Suprapubic skin (tissue), 4 donors: Measurements from ENCODE around the gene ZNF526. TPM values are rescaled to one million over a fixed set of nuclear protein-coding genes. Genes with fewer than 3 reads are reported as not detected.
A peak's percentile ranks its signal among the peaks of the same experiment; 100 is the strongest.

Source experiments
- DNase-seq, 2 donors: peaks; one replicate each; pipeline ENCODE4 v3.0.0-alpha.2; 2019; ENCODE audit warnings: low spot score in 2 of 2
- H3K27ac ChIP-seq: fragments of 200-600 bp; sonication (generic); one replicate; pipeline ENCODE4 v1.5.1; 2019
- H3K27me3 ChIP-seq: fragments of 200-600 bp; sonication (generic); one replicate; pipeline ENCODE4 v1.5.1; 2019
- H3K36me3 ChIP-seq: fragments of 200-600 bp; sonication (generic); one replicate; pipeline ENCODE4 v1.5.1; 2019
- H3K4me1 ChIP-seq: fragments of 200-600 bp; sonication (generic); one replicate; pipeline ENCODE4 v1.5.1; 2019
- H3K4me3 ChIP-seq: fragments of 200-600 bp; sonication (generic); one replicate; pipeline ENCODE4 v1.5.1; 2019; ENCODE audit warnings: mild to moderate bottlenecking
- H3K9me3 ChIP-seq: fragments of 200-600 bp; sonication (generic); one replicate; pipeline ENCODE4 v1.5.1; 2019
- EP300 ChIP-seq: sonication (generic); formaldehyde crosslinking; IDR thresholded peaks from one replicate; pipeline ENCODE4 v1.6.1; 2017; ENCODE audit warnings: antibody characterized with exemption
- POLR2A ChIP-seq, 2 donors: fragments of 450-650 bp; IDR thresholded peaks; one replicate each; pipeline ENCODE4 v1.6.1; 2017; ENCODE audit warnings: antibody characterized with exemption in 2 of 2, mild to moderate bottlenecking in 2 of 2, moderate library complexity in 2 of 2
- POLR2AphosphoS5 ChIP-seq, 3 donors: sonication (generic); formaldehyde crosslinking; IDR thresholded peaks; one replicate each; pipeline ENCODE4 v1.6.1; 2017; ENCODE audit warnings: antibody characterized with exemption in 3 of 3
- WGBS: methylation state at CpG from one replicate; pipeline ENCODE4 v1.1.5; 2018; 5-methylcytosine and 5-hydroxymethylcytosine counted together
- total RNA-seq, 4 donors: library from RNA; depleted of rRNA; stranded (reverse); fragments of >200 nt; gene quantifications; one replicate each; pipeline ENCODE4 v1.1.0, GENCODE V29; 2016
- TF ChIP-seq, protein P1 (sequence below), 2 donors: fragments of 200-600 bp in 1 of 2; fragments of 450-650 bp in 1 of 2; sonication (generic) in 1 of 2; IDR thresholded peaks; one replicate each; pipeline ENCODE4 v1.5.1; 2016 to 2019; ENCODE audit warnings: antibody characterized with exemption in 2 of 2, mild to moderate bottlenecking in 1 of 2, moderate library complexity in 1 of 2

The ZNF526 gene
- total RNA-seq, 4 donors from 2014 or later: 4.2 to 12.9 (median 8.9) TPM

DNA sequence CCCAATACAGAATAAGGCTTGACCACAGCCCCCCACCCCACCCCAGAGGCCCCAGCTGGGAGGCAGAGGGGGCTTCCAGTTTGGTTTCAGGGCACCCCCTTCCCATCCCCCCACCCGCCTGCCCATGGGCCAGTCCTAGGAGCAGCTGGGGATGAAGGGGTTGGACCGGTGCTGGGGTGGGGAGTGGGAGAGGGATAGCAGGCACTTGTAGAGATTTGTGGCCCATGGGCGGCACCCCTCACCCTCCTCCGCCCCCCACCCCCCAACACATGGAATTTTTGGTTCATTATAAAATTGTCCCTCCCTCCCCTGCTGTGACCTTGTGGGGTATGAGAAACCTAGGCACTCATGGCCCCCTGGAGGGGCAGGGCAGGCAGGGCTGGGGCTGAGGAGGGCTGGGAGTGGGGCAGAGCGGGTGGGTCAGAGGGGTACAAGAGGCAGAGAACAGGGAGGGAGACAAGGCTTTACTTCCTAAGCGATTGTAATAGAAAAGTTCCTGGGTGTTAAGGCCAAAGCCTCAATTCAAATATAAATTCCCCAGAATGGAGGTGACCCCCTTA lies 27.6 kb downstream of the ZNF526 start:
- no peak for DNase-seq
- 79% methylated on average over 6 of the region's 6 CpGs for WGBS
- Histone ChIP-seq H3K4me1 (peaks cover 92% of the 10 kb centered on the region), H3K27me3 (no peaks in the 10 kb centered on the region), H3K27ac (peak overlapping the region; percentile 47), H3K36me3 (peaks cover 16% of the 10 kb centered on the region), H3K4me3 (no peak overlapping the region), H3K9me3 (no peaks in the 10 kb centered on the region)
- TF ChIP-seq, protein P1, sequence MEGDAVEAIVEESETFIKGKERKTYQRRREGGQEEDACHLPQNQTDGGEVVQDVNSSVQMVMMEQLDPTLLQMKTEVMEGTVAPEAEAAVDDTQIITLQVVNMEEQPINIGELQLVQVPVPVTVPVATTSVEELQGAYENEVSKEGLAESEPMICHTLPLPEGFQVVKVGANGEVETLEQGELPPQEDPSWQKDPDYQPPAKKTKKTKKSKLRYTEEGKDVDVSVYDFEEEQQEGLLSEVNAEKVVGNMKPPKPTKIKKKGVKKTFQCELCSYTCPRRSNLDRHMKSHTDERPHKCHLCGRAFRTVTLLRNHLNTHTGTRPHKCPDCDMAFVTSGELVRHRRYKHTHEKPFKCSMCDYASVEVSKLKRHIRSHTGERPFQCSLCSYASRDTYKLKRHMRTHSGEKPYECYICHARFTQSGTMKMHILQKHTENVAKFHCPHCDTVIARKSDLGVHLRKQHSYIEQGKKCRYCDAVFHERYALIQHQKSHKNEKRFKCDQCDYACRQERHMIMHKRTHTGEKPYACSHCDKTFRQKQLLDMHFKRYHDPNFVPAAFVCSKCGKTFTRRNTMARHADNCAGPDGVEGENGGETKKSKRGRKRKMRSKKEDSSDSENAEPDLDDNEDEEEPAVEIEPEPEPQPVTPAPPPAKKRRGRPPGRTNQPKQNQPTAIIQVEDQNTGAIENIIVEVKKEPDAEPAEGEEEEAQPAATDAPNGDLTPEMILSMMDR (IDR thresholded peaks at IDR 0.05): no peak
- TF ChIP-seq EP300 (no peak), POLR2AphosphoS5 (IDR thresholded peaks at IDR 0.05) (no peak), POLR2A (IDR thresholded peaks at IDR 0.05) (no peak)

DNA sequence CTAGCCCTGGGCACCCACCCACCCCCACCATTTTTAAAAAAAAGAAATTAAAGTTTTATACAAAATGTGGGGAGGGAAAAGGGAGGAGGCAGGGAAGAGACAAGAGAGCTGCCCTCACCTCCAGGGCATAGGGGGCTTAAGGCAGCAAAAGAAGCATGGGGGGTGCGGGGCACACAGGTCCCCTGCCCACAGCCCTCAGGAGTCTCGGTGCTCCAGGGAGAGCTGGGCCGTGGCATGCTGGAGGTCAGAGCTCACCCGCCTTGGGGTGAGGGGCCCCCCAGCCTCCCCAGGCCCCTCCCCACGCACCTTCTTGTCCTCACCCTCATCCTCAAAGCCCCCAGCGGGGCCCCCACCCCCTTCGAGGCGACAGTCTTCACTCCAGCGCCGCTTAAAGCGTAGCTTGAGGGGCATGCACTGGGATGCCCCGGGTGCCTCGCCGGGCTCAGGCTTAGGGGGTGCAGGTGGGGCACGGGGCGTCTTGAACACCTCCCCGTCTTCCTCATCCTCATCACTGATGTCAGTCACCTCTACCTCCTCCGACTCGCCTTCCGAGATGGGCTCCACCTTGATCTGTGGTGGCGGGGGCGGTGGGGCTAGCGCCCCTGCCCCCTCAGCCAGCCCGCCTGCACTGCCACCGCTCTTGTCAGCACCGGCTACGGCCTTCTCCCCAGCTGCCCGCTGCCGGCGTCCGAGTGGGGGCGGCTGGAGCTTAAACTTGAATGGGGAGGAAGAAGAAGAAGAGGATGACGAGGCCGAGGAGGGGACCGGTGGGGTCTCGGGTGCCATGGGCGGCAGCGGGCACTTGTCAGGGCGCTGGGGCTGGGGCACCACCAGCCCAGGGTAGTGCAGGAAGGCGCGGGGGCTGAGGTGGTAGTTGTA lies 28.4 kb downstream of the ZNF526 start:
- Histone ChIP-seq H3K4me1 (peaks cover 98% of the 10 kb centered on the region), H3K4me3 (no peak overlapping the region), H3K9me3 (no peaks in the 10 kb centered on the region), H3K27ac (peak overlapping the region; percentile 47), H3K27me3 (no peaks in the 10 kb centered on the region), H3K36me3 (peaks cover 16% of the 10 kb centered on the region)
- WGBS: 83% methylated on average over 34 of the region's 41 CpGs
- TF ChIP-seq POLR2A (IDR thresholded peaks at IDR 0.05) (no peak), POLR2AphosphoS5 (IDR thresholded peaks at IDR 0.05) (no peak), EP300 (no peak)
- TF ChIP-seq, protein P1 (IDR thresholded peaks at IDR 0.05): no peak
- DNase-seq: no peak

DNA sequence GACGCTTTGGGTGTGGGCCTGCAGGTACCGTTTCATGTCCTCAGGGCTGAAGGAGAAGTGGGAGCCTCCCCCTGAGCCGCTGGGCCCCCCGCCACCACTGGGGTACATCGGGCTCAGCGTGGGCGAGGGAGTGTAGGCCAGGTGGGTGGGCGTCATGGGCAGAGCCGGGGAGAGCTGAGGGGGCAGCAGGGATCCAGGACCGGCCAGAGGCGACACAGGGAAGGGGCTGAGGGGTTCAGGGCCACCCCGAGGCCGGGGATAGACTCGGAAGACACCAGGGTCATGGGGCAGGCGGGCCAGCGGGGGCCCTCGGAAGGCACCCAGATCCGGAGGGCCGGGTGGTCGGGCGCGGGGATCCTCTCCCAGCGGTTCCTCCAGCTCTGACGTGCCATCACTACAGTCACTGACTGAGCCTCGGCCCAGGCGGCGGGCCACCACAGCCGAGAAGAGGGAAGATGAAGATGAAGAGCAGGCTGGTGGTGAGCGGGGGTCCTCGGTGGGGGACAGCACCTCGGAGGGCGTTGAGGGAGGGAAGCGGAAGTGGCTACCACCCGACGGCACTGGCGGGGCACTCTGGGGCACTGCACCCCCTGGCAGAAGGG lies 29.1 kb downstream of the ZNF526 start:
- peaks cover 16% of the 10 kb centered on the region for H3K36me3 ChIP-seq
- peak in 1 of 2 donors; percentile 71 for DNase-seq
- WGBS: 78% methylated on average over 25 of the region's 36 CpGs
- H3K4me1 ChIP-seq: peaks cover 92% of the 10 kb centered on the region
- TF ChIP-seq POLR2AphosphoS5 (IDR thresholded peaks at IDR 0.05): no peak
- no peak for TF ChIP-seq EP300
- TF ChIP-seq POLR2A (IDR thresholded peaks at IDR 0.05): no peak
- TF ChIP-seq, protein P1 (IDR thresholded peaks at IDR 0.05): no peak
- H3K4me3 ChIP-seq: no peak overlapping the region
- H3K27me3 ChIP-seq: no peaks in the 10 kb centered on the region
- peak overlapping the region; percentile 97 for H3K27ac ChIP-seq
- H3K9me3 ChIP-seq: no peaks in the 10 kb centered on the region

DNA sequence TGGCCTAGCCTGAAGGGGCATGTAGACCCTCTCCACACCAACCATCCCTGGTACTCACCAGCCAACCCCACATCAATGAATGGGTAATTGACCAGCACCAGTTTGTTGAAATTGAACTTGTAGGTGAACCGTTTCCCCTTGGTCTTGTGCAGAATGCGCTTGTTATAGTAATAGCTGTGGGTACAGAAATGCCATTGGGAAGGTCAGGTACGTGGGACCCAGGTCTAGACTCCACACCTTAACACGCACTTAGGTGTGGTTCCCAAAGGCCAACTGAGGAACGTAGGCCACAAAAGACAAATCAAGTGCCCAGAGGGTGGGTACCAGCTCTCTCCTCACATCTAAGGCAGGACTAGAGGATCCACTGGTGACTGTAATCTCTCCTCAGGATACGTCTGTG lies 29.7 kb downstream of the ZNF526 start:
- no peaks in the 10 kb centered on the region for H3K27me3 ChIP-seq
- no peaks in the 10 kb centered on the region for H3K9me3 ChIP-seq
- no peak overlapping the region for H3K4me3 ChIP-seq
- DNase-seq: no peak
- peaks cover 16% of the 10 kb centered on the region for H3K36me3 ChIP-seq
- WGBS: 80% methylated on average over 6 of the region's 6 CpGs
- TF ChIP-seq EP300 (no peak), POLR2AphosphoS5 (IDR thresholded peaks at IDR 0.05) (no peak), POLR2A (IDR thresholded peaks at IDR 0.05) (no peak)
- TF ChIP-seq, protein P1 (IDR thresholded peaks at IDR 0.05): no peak
- peak overlapping the region; percentile 97 for H3K27ac ChIP-seq
- peaks cover 87% of the 10 kb centered on the region for H3K4me1 ChIP-seq

DNA sequence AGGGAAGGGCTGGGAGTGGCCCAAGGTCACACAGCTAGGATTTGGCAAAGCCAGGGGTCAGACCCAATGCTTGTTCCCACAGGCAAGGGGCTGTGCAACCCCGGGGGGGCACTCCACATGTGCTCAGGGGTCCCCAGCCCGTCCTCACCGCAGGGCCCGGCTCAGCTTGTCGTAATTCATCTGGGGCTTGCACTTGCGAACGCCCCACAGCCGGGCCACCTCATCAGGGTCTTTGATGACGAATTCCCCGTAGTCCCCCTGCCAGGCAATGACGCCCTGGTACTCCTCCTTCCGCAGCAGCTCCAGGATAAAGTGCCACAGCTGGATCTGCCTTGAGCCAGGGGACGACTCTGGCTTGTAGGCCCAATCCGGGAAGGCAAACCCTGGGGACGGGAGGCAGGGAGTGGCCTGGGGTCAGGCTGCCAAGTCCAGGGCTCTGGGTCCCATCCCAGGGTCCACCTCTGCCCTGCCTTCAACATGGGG lies 30.1 kb downstream of the ZNF526 start:
- H3K4me3 ChIP-seq: peak overlapping the region; percentile 85
- 52% methylated on average over 5 of the region's 15 CpGs for WGBS
- H3K9me3 ChIP-seq: no peaks in the 10 kb centered on the region
- H3K36me3 ChIP-seq: peaks cover 16% of the 10 kb centered on the region
- peak in 1 of 2 donors; percentile 77 for DNase-seq
- TF ChIP-seq POLR2AphosphoS5 (IDR thresholded peaks at IDR 0.05) (no peak), EP300 (no peak)
- TF ChIP-seq, protein P1 (IDR thresholded peaks at IDR 0.05): no peak
- H3K27ac ChIP-seq: peak overlapping the region; percentile 97
- H3K27me3 ChIP-seq: no peaks in the 10 kb centered on the region
- peaks cover 84% of the 10 kb centered on the region for H3K4me1 ChIP-seq
